ENCODE data around the gene PAK1. TPM values are rescaled to one million over a fixed set of nuclear protein-coding genes. Genes with fewer than 3 reads are reported as not detected.

The PAK1 gene
- total and polyA plus RNA-seq, 2 donors (not counting 1 experiment from before 2014, with no cell fraction given) = 11.9 to 23.4 TPM

DNA sequence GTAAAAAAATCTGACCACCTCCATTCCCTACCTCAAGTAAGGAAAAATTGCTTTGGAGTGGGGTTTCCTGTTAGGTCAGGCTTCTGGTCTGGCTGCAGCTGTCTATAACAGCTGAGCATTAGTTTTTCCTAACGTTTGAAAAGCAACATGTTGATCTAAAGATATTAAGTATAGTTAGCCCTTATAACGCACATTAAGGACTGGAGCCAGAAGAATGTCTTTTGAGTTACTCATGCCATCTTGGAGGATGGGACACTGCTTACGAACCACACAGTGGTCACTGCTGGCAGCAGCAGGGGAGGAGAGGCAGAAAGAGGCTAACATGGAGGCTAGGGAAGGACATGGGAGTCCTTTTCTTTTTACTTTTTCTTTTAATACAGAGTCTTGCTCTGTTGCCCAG lies 128.3 kb downstream of the PAK1 start:
- Mint-ChIP-seq H3K27me3 (no peaks in the 10 kb centered on the region), H3K4me1 (no peaks in the 10 kb centered on the region), H3K27ac (no peak overlapping the region), H3K9me3 (ENCODE audit: insufficient read depth) (no peaks in the 10 kb centered on the region), H3K4me3 (no peak overlapping the region)
- ATAC-seq (ENCODE audit: low read depth) = no peak
- Histone ChIP-seq H3K4me2 (replicated peaks; ENCODE audit: low read depth, low read length, poor library complexity, severe bottlenecking) (no peak overlapping the region), H3K36me3 (replicated peaks in 1 of 2; ENCODE audit: control extremely low read depth in 1 of 2, control insufficient read depth in 1 of 2, extremely low read depth in 1 of 2, insufficient read depth in 2 of 2, low read length in 1 of 2) (peaks cover 8 to 11% of the 10 kb centered on the region in 2 experiments), H3K4me3 (ENCODE audit: control extremely low read depth in 1 of 5, extremely low read depth in 1 of 5, insufficient read depth in 1 of 5, low read depth in 2 of 5, low read length in 4 of 5) (no peak overlapping the region), H3K27ac (ENCODE audit: low read length in 2 of 2) (no peak overlapping the region), H3K27me3 (replicated peaks in 1 of 4; ENCODE audit: control extremely low read depth in 1 of 4, control insufficient read depth in 3 of 4, insufficient read depth in 4 of 4, low read length in 3 of 4) (no peaks in the 10 kb centered on the region), H2AFZ (ENCODE audit: insufficient read depth, low read depth, low read length, poor library complexity, severe bottlenecking) (no peak overlapping the region), H4K20me1 (ENCODE audit: control insufficient read depth, insufficient read depth, low read length, poor library complexity, severe bottlenecking) (no peaks in the 10 kb centered on the region), H3K9me3 (ENCODE audit: control extremely low read depth in 1 of 3, control insufficient read depth in 2 of 3, insufficient read depth in 1 of 3, low read length in 2 of 3) (no peaks in the 10 kb centered on the region), H3K79me2 (ENCODE audit: control insufficient read depth, insufficient read depth, low read length) (no peaks in the 10 kb centered on the region), H3K4me1 (ENCODE audit: control insufficient read depth in 2 of 2, insufficient read depth in 2 of 2, low read length in 2 of 2) (no peaks in the 10 kb centered on the region), H3K9ac (ENCODE audit: low read length) (no peak overlapping the region)
- POLR2A ChIA-PET = no interaction called here
- intact Hi-C loops (cut with micrococcal nuclease) = no loop called here
- no peak for DNase-seq
- no peak for TF ChIP-seq EZH2 (IDR thresholded peaks at IDR 0.05; ENCODE audit: borderline replicate concordance, insufficient read depth, low read depth, low read length, poor library complexity, severe bottlenecking)
- TF ChIP-seq, protein P1, sequence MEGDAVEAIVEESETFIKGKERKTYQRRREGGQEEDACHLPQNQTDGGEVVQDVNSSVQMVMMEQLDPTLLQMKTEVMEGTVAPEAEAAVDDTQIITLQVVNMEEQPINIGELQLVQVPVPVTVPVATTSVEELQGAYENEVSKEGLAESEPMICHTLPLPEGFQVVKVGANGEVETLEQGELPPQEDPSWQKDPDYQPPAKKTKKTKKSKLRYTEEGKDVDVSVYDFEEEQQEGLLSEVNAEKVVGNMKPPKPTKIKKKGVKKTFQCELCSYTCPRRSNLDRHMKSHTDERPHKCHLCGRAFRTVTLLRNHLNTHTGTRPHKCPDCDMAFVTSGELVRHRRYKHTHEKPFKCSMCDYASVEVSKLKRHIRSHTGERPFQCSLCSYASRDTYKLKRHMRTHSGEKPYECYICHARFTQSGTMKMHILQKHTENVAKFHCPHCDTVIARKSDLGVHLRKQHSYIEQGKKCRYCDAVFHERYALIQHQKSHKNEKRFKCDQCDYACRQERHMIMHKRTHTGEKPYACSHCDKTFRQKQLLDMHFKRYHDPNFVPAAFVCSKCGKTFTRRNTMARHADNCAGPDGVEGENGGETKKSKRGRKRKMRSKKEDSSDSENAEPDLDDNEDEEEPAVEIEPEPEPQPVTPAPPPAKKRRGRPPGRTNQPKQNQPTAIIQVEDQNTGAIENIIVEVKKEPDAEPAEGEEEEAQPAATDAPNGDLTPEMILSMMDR (IDR thresholded peaks at IDR 0.05) = no peak
- WGBS (ENCODE audit: insufficient coverage) = 100% methylated on average over 2 of the region's 3 CpGs
- CTCF ChIA-PET = no interaction called here

DNA sequence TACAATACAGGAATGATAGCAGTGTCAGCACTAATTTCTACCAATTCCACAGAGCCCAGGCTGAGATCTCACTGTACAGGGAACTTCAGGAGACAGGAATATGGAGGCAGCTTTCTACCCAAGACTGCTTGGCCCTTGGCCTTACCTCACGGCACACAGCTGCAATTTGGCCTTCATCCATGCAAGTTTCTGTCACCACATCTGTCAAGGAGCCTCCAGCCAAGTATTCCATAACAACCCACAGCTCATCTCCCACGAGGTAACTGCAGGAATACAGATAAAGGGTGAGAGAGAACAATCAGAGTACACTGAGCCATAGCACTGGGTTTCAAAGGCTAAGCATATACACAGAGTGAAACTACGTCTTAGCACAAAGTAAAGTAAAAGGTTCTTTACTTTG lies 133.4 kb downstream of the PAK1 start:
- 100% methylated on average over 2 of the region's 3 CpGs for WGBS (ENCODE audit: insufficient coverage)
- CTCF ChIA-PET = no interaction called here
- H3K4me1 ChIP-seq (ENCODE audit: control insufficient read depth in 2 of 2, insufficient read depth in 2 of 2, low read length in 2 of 2) = no peaks in the 10 kb centered on the region
- DNase-seq = no peak
- no peak for TF ChIP-seq EZH2 (IDR thresholded peaks at IDR 0.05; ENCODE audit: borderline replicate concordance, insufficient read depth, low read depth, low read length, poor library complexity, severe bottlenecking)
- TF ChIP-seq, protein P1 (IDR thresholded peaks at IDR 0.05) = no peak
- no peaks in the 10 kb centered on the region for H3K9me3 ChIP-seq (ENCODE audit: control extremely low read depth in 1 of 3, control insufficient read depth in 2 of 3, insufficient read depth in 1 of 3, low read length in 2 of 3)
- H3K9me3 Mint-ChIP-seq (ENCODE audit: insufficient read depth) = no peaks in the 10 kb centered on the region
- H3K36me3 ChIP-seq (replicated peaks in 1 of 2; ENCODE audit: control extremely low read depth in 1 of 2, control insufficient read depth in 1 of 2, extremely low read depth in 1 of 2, insufficient read depth in 2 of 2, low read length in 1 of 2) = peaks cover 2 to 20% of the 10 kb centered on the region in 2 experiments
- no peaks in the 10 kb centered on the region for H3K79me2 ChIP-seq (ENCODE audit: control insufficient read depth, insufficient read depth, low read length)
- no peak overlapping the region for H3K4me2 ChIP-seq (replicated peaks; ENCODE audit: low read depth, low read length, poor library complexity, severe bottlenecking)
- no peak overlapping the region for H3K27ac Mint-ChIP-seq
- no peak overlapping the region for H3K4me3 Mint-ChIP-seq
- no peak for ATAC-seq (ENCODE audit: low read depth)
- no peaks in the 10 kb centered on the region for H3K27me3 Mint-ChIP-seq
- no peaks in the 10 kb centered on the region for H3K4me1 Mint-ChIP-seq
- POLR2A ChIA-PET = no interaction called here
- intact Hi-C loops (cut with micrococcal nuclease) = no loop called here
- H3K4me3 ChIP-seq (ENCODE audit: control extremely low read depth in 1 of 5, extremely low read depth in 1 of 5, insufficient read depth in 1 of 5, low read depth in 2 of 5, low read length in 4 of 5) = no peak overlapping the region
- H3K9ac ChIP-seq (ENCODE audit: low read length) = no peak overlapping the region
- no peaks in the 10 kb centered on the region for H4K20me1 ChIP-seq (ENCODE audit: control insufficient read depth, insufficient read depth, low read length, poor library complexity, severe bottlenecking)
- H2AFZ ChIP-seq (ENCODE audit: insufficient read depth, low read depth, low read length, poor library complexity, severe bottlenecking) = no peak overlapping the region
- no peaks in the 10 kb centered on the region for H3K27me3 ChIP-seq (replicated peaks in 1 of 4; ENCODE audit: control extremely low read depth in 1 of 4, control insufficient read depth in 3 of 4, insufficient read depth in 4 of 4, low read length in 3 of 4)
- H3K27ac ChIP-seq (ENCODE audit: low read length in 2 of 2) = no peak overlapping the region

Data from B cell (primary cell).